PC-9 (cell line): ENCODE measurements around the gene SIAH3. TPM values are rescaled to one million over a fixed set of nuclear protein-coding genes. Genes with fewer than 3 reads are reported as not detected.

Source experiments
- BruUV-seq: library from RNA; stranded (reverse); fragments of 400-500 nt; replicated peaks from 2 replicates; lab custom pipeline; 2021; lab: Mats Ljungman, UMichigan
- CTCF ChIA-PET: fragments of 300-600 bp; sonication (Branson Sonifier 250); formaldehyde crosslinking; loops from one replicate; lab custom pipeline; 2022; ENCODE audit warnings: antibody characterized with exemption; lab: Charles Lee
- POLR2A ChIA-PET: fragments of 300-600 bp; sonication (Branson Sonifier 250); formaldehyde crosslinking; loops from one replicate; lab custom pipeline; 2022; ENCODE audit warnings: antibody characterized with exemption; ENCODE audit not compliant: unreplicated experiment; lab: Charles Lee
- DNase-seq, 2 experiments: peaks; one replicate each; pipeline versions ENCODE4 v3.0.0 to v3.0.0-alpha.2; 2015 to 2022; ENCODE audit warnings: mixed read lengths in 1 of 2
- H2AFZ ChIP-seq: fragments of 200-600 bp; sonication (generic); 2 replicates; pipeline ENCODE4 v1.8.1; 2017; ENCODE audit warnings: antibody characterized with exemption
- H3F3A ChIP-seq: fragments of 200-600 bp; sonication (generic); 2 replicates; pipeline ENCODE4 v1.8.1; 2017; ENCODE audit warnings: antibody characterized with exemption, mild to moderate bottlenecking, low read depth; ENCODE audit not compliant: insufficient read depth
- H3K27ac ChIP-seq: fragments of 200-600 bp; sonication (generic); 2 replicates; pipeline ENCODE4 v1.6.1; 2016; ENCODE audit warnings: mixed run types
- H3K27me3 ChIP-seq: fragments of 200-600 bp; sonication (generic); 2 replicates; pipeline ENCODE4 v1.6.1; 2016; ENCODE audit warnings: low read depth, mixed run types; ENCODE audit not compliant: insufficient read depth
- H3K36me3 ChIP-seq: fragments of 200-600 bp; sonication (generic); 2 replicates; pipeline ENCODE4 v1.6.1; 2016; ENCODE audit warnings: low read depth, mixed run types
- H3K4me1 ChIP-seq: fragments of 200-600 bp; sonication (generic); replicated peaks from 2 replicates; pipeline ENCODE4 v1.6.1; 2016; ENCODE audit warnings: mixed run types; ENCODE audit not compliant: insufficient read depth
- H3K4me2 ChIP-seq: fragments of 200-600 bp; sonication (generic); 2 replicates; pipeline ENCODE4 v1.6.1; 2017; ENCODE audit warnings: mixed run types
- H3K4me3 ChIP-seq: fragments of 200-600 bp; sonication (generic); 2 replicates; pipeline ENCODE4 v1.6.1; 2016; ENCODE audit warnings: mixed run types
- H3K79me2 ChIP-seq: fragments of 200-600 bp; sonication (generic); 2 replicates; pipeline ENCODE4 v1.6.1; 2017; ENCODE audit warnings: low read depth, mixed run types
- H3K9me2 ChIP-seq: fragments of 200-600 bp; sonication (generic); 2 replicates; pipeline ENCODE4 v1.8.1; 2017; ENCODE audit warnings: mild to moderate bottlenecking; ENCODE audit not compliant: insufficient read depth
- H3K9me3 ChIP-seq: fragments of 200-600 bp; sonication (generic); 2 replicates; pipeline ENCODE4 v1.8.1; 2016; ENCODE audit warnings: low read depth; ENCODE audit not compliant: insufficient read depth
- H4K20me1 ChIP-seq: fragments of 200-600 bp; sonication (generic); 2 replicates; pipeline ENCODE4 v1.8.1; 2017; ENCODE audit not compliant: insufficient read depth
- CTCF ChIP-seq: fragments of 200-600 bp; sonication (generic); conservative IDR thresholded peaks from 2 replicates; pipeline ENCODE4 v1.6.1; 2017; ENCODE audit warnings: mixed run types, antibody characterized with exemption, mild to moderate bottlenecking, moderate library complexity
- EZH2 ChIP-seq: fragments of 200-600 bp; sonication (generic); IDR thresholded peaks from 2 replicates; pipeline ENCODE4 v1.8.0; 2017; ENCODE audit warnings: antibody characterized with exemption, low read depth
- intact Hi-C: fragments of 100-400 bp; cut with micrococcal nuclease; formaldehyde crosslinking; loops from one replicate; pipeline ENCODE4 v1.10.0; 2022; ENCODE audit not compliant: unreplicated experiment
- total RNA-seq: library from RNA; stranded (reverse); gene quantifications from 2 replicates; pipeline ENCODE4 v1.2.3, GENCODE V29; 2021

Gene SIAH3
- total RNA-seq, 1 experiment from 2014 or later = not detected

GRCh38 chr13:45751885-45752284 lies 99.7 kb downstream of the SIAH3 start:
- Histone ChIP-seq H3K27me3 (peaks cover 33% of the 10 kb centered on the region), H3K9me3 (no peaks in the 10 kb centered on the region), H3K4me3 (no peak overlapping the region), H4K20me1 (no peaks in the 10 kb centered on the region), H3K27ac (no peak overlapping the region), H3K4me2 (no peak overlapping the region), H2AFZ (no peak overlapping the region), H3K79me2 (no peaks in the 10 kb centered on the region), H3F3A (no peaks in the 10 kb centered on the region), H3K4me1 (no peaks in the 10 kb centered on the region), H3K36me3 (no peaks in the 10 kb centered on the region), H3K9me2 (no peaks in the 10 kb centered on the region)
- no peak for DNase-seq
- intact Hi-C loops = no loop called here
- ChIA-PET CTCF (no interaction called here), POLR2A (no interaction called here)
- no peak for TF ChIP-seq EZH2
- no peak for TF ChIP-seq CTCF
- BruUV-seq = no TSS peak

GRCh38 chr13:45750566-45750965 lies 101.0 kb downstream of the SIAH3 start:
- H3K4me1 ChIP-seq = no peaks in the 10 kb centered on the region
- no peak overlapping the region for H3K27ac ChIP-seq
- H3K4me3 ChIP-seq = no peak overlapping the region
- no peaks in the 10 kb centered on the region for H3K36me3 ChIP-seq
- no peaks in the 10 kb centered on the region for H3K79me2 ChIP-seq
- H3K9me2 ChIP-seq = no peaks in the 10 kb centered on the region
- no peaks in the 10 kb centered on the region for H3F3A ChIP-seq
- H2AFZ ChIP-seq = no peak overlapping the region
- H3K4me2 ChIP-seq = no peak overlapping the region
- no peaks in the 10 kb centered on the region for H3K9me3 ChIP-seq
- ChIA-PET CTCF (no interaction called here), POLR2A (no interaction called here)
- H3K27me3 ChIP-seq = peaks cover 34% of the 10 kb centered on the region
- BruUV-seq = no TSS peak
- DNase-seq = no peak
- no peaks in the 10 kb centered on the region for H4K20me1 ChIP-seq
- intact Hi-C loops = no loop called here
- no peak for TF ChIP-seq CTCF
- no peak for TF ChIP-seq EZH2

- BruUV-seq = no TSS peak
- DNase-seq = no peak
- POLR2A ChIA-PET = no interaction called here
- no peak overlapping the region for H3K4me3 ChIP-seq
- no peak overlapping the region for H2AFZ ChIP-seq
- no peak for TF ChIP-seq CTCF
- no peak for TF ChIP-seq EZH2
- no peak overlapping the region for H3K27ac ChIP-seq
- H3K4me1 ChIP-seq = no peaks in the 10 kb centered on the region
- no peaks in the 10 kb centered on the region for H3K79me2 ChIP-seq
- peaks cover 47% of the 10 kb centered on the region for H3K27me3 ChIP-seq
- no peaks in the 10 kb centered on the region for H3K36me3 ChIP-seq
- intact Hi-C loops = no loop called here
- H4K20me1 ChIP-seq = no peaks in the 10 kb centered on the region
- no peaks in the 10 kb centered on the region for H3K9me3 ChIP-seq
- CTCF ChIA-PET = no interaction called here
- H3K4me2 ChIP-seq = no peak overlapping the region
- H3K9me2 ChIP-seq = no peaks in the 10 kb centered on the region
- H3F3A ChIP-seq = no peaks in the 10 kb centered on the region
Observed at GRCh38 chr13:45748941-45749759, 102.4 kb downstream of the SIAH3 start.
